HEK293 (cell line): ENCODE data around the gene VOPP1.

Source experiments
- CTCF ChIA-PET: fragments of 350-600 bp; formaldehyde crosslinking; extraction: SDS; loops from one replicate; lab custom pipeline; 2021; ENCODE audit warnings: antibody characterized with exemption; lab: Yijun Ruan, JAX
- POLR2A ChIA-PET: fragments of 300-600 bp; formaldehyde crosslinking; extraction: SDS; loops from one replicate; lab custom pipeline; 2020; ENCODE audit warnings: antibody characterized with exemption, inconsistent platforms; lab: Yijun Ruan, JAX
- H3K27ac ChIP-seq: fragments of 200-500 bp; sonication (Bioruptor generic); 2 replicates; pipeline ENCODE4 v1.5.1; 2014; ENCODE audit warnings: low read depth, low read length, control low read depth, inconsistent platforms; ENCODE audit errors: extremely low read depth
- H3K36me3 ChIP-seq, 2 experiments: fragments of 200-500 bp in 1 of 2; sonication (Bioruptor generic) in 1 of 2; 1 replicate in 1 of 2; 2 replicates in 1 of 2; pipeline ENCODE4 v1.5.1; 2014 to 2017; ENCODE audit warnings: inconsistent platforms in 2 of 2, low read length in 2 of 2; ENCODE audit not compliant: control insufficient read depth in 2 of 2, insufficient read depth in 1 of 2
- H3K4me1 ChIP-seq: fragments of 200-500 bp; sonication (Bioruptor generic); 2 replicates; pipeline ENCODE4 v1.5.1; 2014; ENCODE audit warnings: mild to moderate bottlenecking, low read length, inconsistent platforms; ENCODE audit not compliant: control insufficient read depth, insufficient read depth
- H3K4me3 ChIP-seq: 2 replicates; pipeline ENCODE4 v1.5.1; 2011; ENCODE audit warnings: low read depth, mild to moderate bottlenecking, control low read depth, low read length, moderate library complexity
- H3K9me3 ChIP-seq: fragments of 200-500 bp; sonication (Bioruptor generic); 2 replicates; pipeline ENCODE4 v1.5.1; 2014; ENCODE audit warnings: low read depth, low read length, inconsistent platforms; ENCODE audit not compliant: control insufficient read depth, insufficient read depth
- GLI2 ChIP-seq: fragments of 450-650 bp; formaldehyde crosslinking; IDR thresholded peaks from 2 replicates; pipeline ENCODE4; 2017; ENCODE audit warnings: missing biosample characterization, missing genetic modification characterization, low read depth, borderline replicate concordance
- HOXA7 ChIP-seq: sonication (generic); formaldehyde crosslinking; IDR thresholded peaks from 2 replicates; pipeline ENCODE4 v1.8.1; 2022; ENCODE audit warnings: missing genetic modification reagents, borderline replicate concordance
- HOXC10 ChIP-seq: sonication (generic); formaldehyde crosslinking; IDR thresholded peaks from 2 replicates; pipeline ENCODE4 v1.8.1; 2023; ENCODE audit warnings: mild to moderate bottlenecking, missing genetic modification reagents
- KLF7 ChIP-seq: fragments of 450-650 bp; formaldehyde crosslinking; IDR thresholded peaks from 2 replicates; pipeline ENCODE4 v1.5.1; 2016; ENCODE audit warnings: missing biosample characterization, missing genetic modification characterization, borderline replicate concordance
- PRDM6 ChIP-seq: fragments of 450-650 bp; formaldehyde crosslinking; IDR thresholded peaks from 2 replicates; pipeline ENCODE4 v1.5.1; 2017; ENCODE audit warnings: missing biosample characterization, missing genetic modification characterization
- TRIM28 ChIP-seq: IDR thresholded peaks from 2 replicates; pipeline ENCODE4 v1.6.1; 2011; ENCODE audit warnings: low read length, control low read depth, borderline replicate concordance
- ZNF16 ChIP-seq: fragments of 450-650 bp; formaldehyde crosslinking; IDR thresholded peaks from 2 replicates; pipeline ENCODE4 v1.5.1; 2016; ENCODE audit warnings: low read depth, missing biosample characterization, missing genetic modification characterization
- ZNF19 ChIP-seq: fragments of 450-650 bp; formaldehyde crosslinking; IDR thresholded peaks from 2 replicates; pipeline ENCODE4; 2016; ENCODE audit warnings: missing biosample characterization, missing genetic modification characterization, low read depth
- ZNF324 ChIP-seq: fragments of 450-650 bp; formaldehyde crosslinking; IDR thresholded peaks from 2 replicates; pipeline ENCODE4 v1.5.1; 2016; ENCODE audit warnings: missing biosample characterization, missing genetic modification characterization
- ZNF335 ChIP-seq: fragments of 450-650 bp; formaldehyde crosslinking; conservative IDR thresholded peaks from 2 replicates; pipeline ENCODE4 v1.5.1; 2016; ENCODE audit warnings: missing biosample characterization, missing genetic modification characterization
- ZNF350 ChIP-seq: fragments of 450-650 bp; formaldehyde crosslinking; IDR thresholded peaks from 2 replicates; pipeline ENCODE4 v1.5.0; 2017; ENCODE audit warnings: missing biosample characterization, mild to moderate bottlenecking, missing genetic modification characterization
- ZNF473 ChIP-seq: fragments of 450-650 bp; formaldehyde crosslinking; IDR thresholded peaks from 2 replicates; pipeline ENCODE4 v1.5.1; 2017; ENCODE audit warnings: missing biosample characterization, missing genetic modification characterization
- ZNF530 ChIP-seq: fragments of 450-650 bp; formaldehyde crosslinking; IDR thresholded peaks from 2 replicates; pipeline ENCODE4 v1.5.1; 2016; ENCODE audit warnings: low read depth, missing biosample characterization, missing genetic modification characterization
- ZNF544 ChIP-seq: fragments of 450-650 bp; formaldehyde crosslinking; IDR thresholded peaks from 2 replicates; pipeline ENCODE4 v1.5.0; 2017; ENCODE audit warnings: missing biosample characterization, missing genetic modification characterization
- ZNF610 ChIP-seq: fragments of 450-650 bp; formaldehyde crosslinking; IDR thresholded peaks from 2 replicates; pipeline ENCODE4 v1.5.1; 2016; ENCODE audit warnings: missing biosample characterization, missing genetic modification characterization, borderline replicate concordance
- ZSCAN5A ChIP-seq: fragments of 450-650 bp; formaldehyde crosslinking; IDR thresholded peaks from 2 replicates; pipeline ENCODE4 v1.5.1; 2016; ENCODE audit warnings: missing biosample characterization, missing genetic modification characterization
- TF ChIP-seq, protein P1 (sequence below): fragments of 450-650 bp; formaldehyde crosslinking; IDR thresholded peaks from 2 replicates; pipeline ENCODE4 v1.5.1; 2016; ENCODE audit warnings: missing biosample characterization, missing genetic modification characterization
- TF ChIP-seq, protein P2 (sequence below): fragments of 450-650 bp; formaldehyde crosslinking; IDR thresholded peaks from 2 replicates; pipeline ENCODE4 v1.5.1; 2016; ENCODE audit warnings: missing biosample characterization, missing genetic modification characterization

VOPP1 gene

DNA sequence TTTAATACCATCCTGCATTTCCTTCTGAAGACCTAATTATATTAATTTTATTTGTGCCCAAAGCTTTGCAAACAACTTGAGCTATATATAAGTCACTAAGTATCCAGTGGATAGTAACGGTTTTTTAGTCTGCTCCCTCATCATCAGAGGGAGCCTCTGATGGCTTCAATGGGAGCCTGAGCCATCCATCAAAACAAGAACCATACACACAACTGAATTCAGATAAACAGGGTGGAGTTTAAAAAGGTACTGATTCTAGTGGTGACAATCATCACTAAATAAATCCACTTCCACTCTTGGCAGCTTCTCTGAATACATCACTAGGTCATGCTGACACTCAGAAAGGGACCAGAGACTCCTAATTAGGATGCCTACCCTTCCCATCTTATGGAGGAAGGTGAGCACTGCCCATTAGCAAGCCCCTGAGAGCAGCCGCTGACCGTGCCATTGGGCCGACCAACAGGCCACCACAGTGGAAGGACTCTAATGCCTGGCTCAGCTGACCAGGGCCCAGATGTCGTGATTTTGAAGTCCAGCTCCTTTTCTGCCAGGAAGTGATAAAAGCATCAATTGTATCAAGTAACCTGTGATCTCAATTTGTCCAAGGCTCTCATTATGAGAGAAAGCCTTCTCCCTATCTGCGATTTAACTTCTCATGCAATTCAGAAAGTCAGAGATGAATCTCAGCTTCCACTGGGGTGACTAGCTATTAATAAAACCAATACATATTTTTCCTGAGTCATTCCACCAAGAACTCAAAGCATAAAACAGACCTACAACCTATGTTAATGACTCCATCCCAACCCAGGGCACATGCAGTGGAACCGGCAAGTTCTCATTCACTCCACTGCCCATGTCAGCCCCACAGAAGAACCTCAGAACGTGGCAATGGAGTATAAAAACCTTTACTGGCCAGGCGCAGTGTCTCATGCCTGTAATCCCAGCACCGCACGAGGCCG is 13.1 kb downstream of the VOPP1 start:
- no peaks in the 10 kb centered on the region for H3K9me3 ChIP-seq
- H3K27ac ChIP-seq, result no peak overlapping the region
- ChIA-PET CTCF (interaction anchor here (0.9 kb wide), 1 partner anchor 11 kb away, joined by 4 read pairs; no protein-coding TSS in a partner anchor), POLR2A (no interaction called here)
- TF ChIP-seq ZNF530 (tag by site-specific recombination) (no peak), GLI2 (tag by site-specific recombination) (no peak), HOXC10 (no peak), TRIM28 (no peak), PRDM6 (tag by site-specific recombination) (no peak), KLF7 (tag by site-specific recombination) (no peak), ZNF473 (tag by site-specific recombination) (no peak), ZNF335 (tag by site-specific recombination) (no peak), ZNF19 (tag by site-specific recombination) (no peak), HOXA7 (CRISPR knock-in tag) (no peak), ZNF544 (tag by site-specific recombination) (no peak), ZNF350 (no peak)
- TF ChIP-seq, protein P1, sequence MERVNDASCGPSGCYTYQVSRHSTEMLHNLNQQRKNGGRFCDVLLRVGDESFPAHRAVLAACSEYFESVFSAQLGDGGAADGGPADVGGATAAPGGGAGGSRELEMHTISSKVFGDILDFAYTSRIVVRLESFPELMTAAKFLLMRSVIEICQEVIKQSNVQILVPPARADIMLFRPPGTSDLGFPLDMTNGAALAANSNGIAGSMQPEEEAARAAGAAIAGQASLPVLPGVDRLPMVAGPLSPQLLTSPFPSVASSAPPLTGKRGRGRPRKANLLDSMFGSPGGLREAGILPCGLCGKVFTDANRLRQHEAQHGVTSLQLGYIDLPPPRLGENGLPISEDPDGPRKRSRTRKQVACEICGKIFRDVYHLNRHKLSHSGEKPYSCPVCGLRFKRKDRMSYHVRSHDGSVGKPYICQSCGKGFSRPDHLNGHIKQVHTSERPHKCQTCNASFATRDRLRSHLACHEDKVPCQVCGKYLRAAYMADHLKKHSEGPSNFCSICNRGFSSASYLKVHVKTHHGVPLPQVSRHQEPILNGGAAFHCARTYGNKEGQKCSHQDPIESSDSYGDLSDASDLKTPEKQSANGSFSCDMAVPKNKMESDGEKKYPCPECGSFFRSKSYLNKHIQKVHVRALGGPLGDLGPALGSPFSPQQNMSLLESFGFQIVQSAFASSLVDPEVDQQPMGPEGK (tag by site-specific recombination), result no peak
- TF ChIP-seq, all 188 proteins: peak for 0
- Histone ChIP-seq H3K4me1 (peaks cover 6% of the 10 kb centered on the region), H3K36me3 (no peaks in the 10 kb centered on the region), H3K4me3 (no peak overlapping the region)

GRCh38 chr7:55557666-55558188 is 14.6 kb downstream of the VOPP1 start:
- ChIA-PET CTCF (interaction anchor here (0.7 kb wide), 1 partner anchor 35 kb away, joined by 5 read pairs; no protein-coding TSS in a partner anchor), POLR2A (no interaction called here)
- Histone ChIP-seq H3K4me1 (peaks cover 6% of the 10 kb centered on the region), H3K36me3 (no peaks in the 10 kb centered on the region), H3K9me3 (no peaks in the 10 kb centered on the region), H3K27ac (no peak overlapping the region), H3K4me3 (no peak overlapping the region)
- TF ChIP-seq, protein P2, sequence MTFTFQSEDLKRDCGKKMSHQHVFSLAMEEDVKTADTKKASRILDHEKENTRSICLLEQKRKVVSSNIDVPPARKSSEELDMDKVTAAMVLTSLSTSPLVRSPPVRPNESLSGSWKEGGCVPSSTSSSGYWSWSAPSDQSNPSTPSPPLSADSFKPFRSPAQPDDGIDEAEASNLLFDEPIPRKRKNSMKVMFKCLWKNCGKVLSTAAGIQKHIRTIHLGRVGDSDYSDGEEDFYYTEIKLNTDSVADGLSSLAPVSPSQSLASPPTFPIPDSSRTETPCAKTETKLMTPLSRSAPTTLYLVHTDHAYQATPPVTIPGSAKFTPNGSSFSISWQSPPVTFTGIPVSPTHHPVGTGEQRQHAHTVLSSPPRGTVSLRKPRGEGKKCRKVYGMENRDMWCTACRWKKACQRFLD, result no peak
- no peak for TF ChIP-seq ZNF16 (tag by site-specific recombination)
- TF ChIP-seq ZNF324 (tag by site-specific recombination), result no peak
- no peak for TF ChIP-seq ZSCAN5A (tag by site-specific recombination)
- no peak for TF ChIP-seq ZNF610
